IPS DF 6.9 (cell line): ENCODE measurements around the gene GET4.
"Not testable (repeated sequence)": the region's sequence is repeated elsewhere in the genome, so short reads cannot be mapped to it uniquely, and the experiment has no call there.

ENCODE experiments used
- DNase-seq: peaks from one replicate; pipeline ENCODE4 v3.0.0-alpha.2; 2013; ENCODE audit warnings: low read depth, low spot score
- H3K27ac ChIP-seq: one replicate; pipeline ENCODE4 v1.5.1; 2013; ENCODE audit warnings: low read length, control low read depth
- H3K27me3 ChIP-seq: 2 replicates; pipeline ENCODE4 v1.6.1; 2013; ENCODE audit warnings: mild to moderate bottlenecking, low read length; ENCODE audit not compliant: control insufficient read depth, insufficient read depth
- H3K36me3 ChIP-seq: 2 replicates; pipeline ENCODE4 v1.6.1; 2013; ENCODE audit warnings: low read length; ENCODE audit not compliant: control insufficient read depth, insufficient read depth
- H3K4me1 ChIP-seq: 2 replicates; pipeline ENCODE4 v1.6.1; 2013; ENCODE audit warnings: low read length; ENCODE audit not compliant: control insufficient read depth, insufficient read depth
- H3K4me3 ChIP-seq: 2 replicates; pipeline ENCODE4 v1.5.1; 2013; ENCODE audit warnings: mild to moderate bottlenecking, low read length
- H3K9me3 ChIP-seq: 2 replicates; pipeline ENCODE4 v1.6.1; 2013; ENCODE audit warnings: low read length, inconsistent platforms; ENCODE audit not compliant: control insufficient read depth, insufficient read depth
- whole genome bisulfite sequencing: extraction: QIAGEN DNeasy Blood & Tissue Kit; methylation state at CpG from one replicate; pipeline ENCODE4 v1.1.7; 2013; ENCODE audit warnings: mixed read lengths, missing lambda C conversion rate; ENCODE audit not compliant: insufficient read length, insufficient coverage; 5-methylcytosine and 5-hydroxymethylcytosine counted together

GET4 gene

GRCh38 chr7:845731-846130 is 30.6 kb upstream of the GET4 start:
- Histone ChIP-seq H3K27ac (no peak overlapping the region), H3K9me3 (no peaks in the 10 kb centered on the region), H3K27me3 (no peaks in the 10 kb centered on the region), H3K36me3 (peaks cover 34% of the 10 kb centered on the region), H3K4me3 (no peak overlapping the region), H3K4me1 (no peaks in the 10 kb centered on the region)
- no CpG with 5 or more reads among the region's 11 CpGs for WGBS
- no peak for DNase-seq

- not testable (repeated sequence) for H3K27ac ChIP-seq
Observed at GRCh38 chr7:846958-847650, 29.2 kb upstream of the GET4 start.

GRCh38 chr7:847728-848127 is 28.6 kb upstream of the GET4 start:
- not testable (repeated sequence) for DNase-seq, H3K27me3 ChIP-seq, H3K9me3 ChIP-seq, H3K27ac ChIP-seq, H3K4me3 ChIP-seq, H3K4me1 ChIP-seq
- peaks cover 34% of the 10 kb centered on the region for H3K36me3 ChIP-seq
- no CpG with 5 or more reads among the region's 28 CpGs for WGBS

More at GRCh38 chr7:846958-847650, 29.2 kb upstream of the GET4 start:
- no CpG with 5 or more reads among the region's 37 CpGs for WGBS
- H3K9me3 ChIP-seq, H3K4me1 ChIP-seq, H3K4me3 ChIP-seq, DNase-seq, H3K27me3 ChIP-seq: not testable (repeated sequence)
- peaks cover 38% of the 10 kb centered on the region for H3K36me3 ChIP-seq

- H3K27ac ChIP-seq, result no peak overlapping the region
- peaks cover 38% of the 10 kb centered on the region for H3K36me3 ChIP-seq
- WGBS, result no CpG with 5 or more reads among the region's 14 CpGs
- H3K27me3 ChIP-seq, result no peaks in the 10 kb centered on the region
- H3K4me3 ChIP-seq, result no peak overlapping the region
- no peak for DNase-seq
- no peaks in the 10 kb centered on the region for H3K9me3 ChIP-seq
- H3K4me1 ChIP-seq, result no peaks in the 10 kb centered on the region
Observed at GRCh38 chr7:849145-849544, 27.2 kb upstream of the GET4 start.

GRCh38 chr7:849781-850180 is 26.6 kb upstream of the GET4 start:
- Histone ChIP-seq H3K4me1 (no peaks in the 10 kb centered on the region), H3K27ac (no peak overlapping the region), H3K4me3 (no peak overlapping the region), H3K36me3 (peaks cover 35% of the 10 kb centered on the region), H3K9me3 (no peaks in the 10 kb centered on the region), H3K27me3 (no peaks in the 10 kb centered on the region)
- WGBS, result no CpG with 5 or more reads among the region's 19 CpGs
- no peak for DNase-seq

GRCh38 chr7:851204-851603 is 25.1 kb upstream of the GET4 start:
- no CpG with 5 or more reads among the region's 14 CpGs for whole genome bisulfite sequencing
- Histone ChIP-seq H3K9me3 (no peaks in the 10 kb centered on the region), H3K27me3 (no peaks in the 10 kb centered on the region), H3K27ac (no peak overlapping the region), H3K36me3 (peaks cover 39% of the 10 kb centered on the region), H3K4me3 (no peak overlapping the region), H3K4me1 (no peaks in the 10 kb centered on the region)
- DNase-seq, result no peak

- Histone ChIP-seq H3K4me3 (no peak overlapping the region), H3K4me1 (no peaks in the 10 kb centered on the region), H3K27me3 (no peaks in the 10 kb centered on the region), H3K9me3 (no peaks in the 10 kb centered on the region), H3K27ac (no peak overlapping the region), H3K36me3 (peaks cover 49% of the 10 kb centered on the region)
- no CpG with 5 or more reads among the region's 33 CpGs for WGBS
- DNase-seq, result no peak
Observed at GRCh38 chr7:853366-854117, 22.8 kb upstream of the GET4 start.

GRCh38 chr7:854118-854775 is 22.1 kb upstream of the GET4 start:
- H3K36me3 ChIP-seq, result peaks cover 49% of the 10 kb centered on the region
- no peak overlapping the region for H3K27ac ChIP-seq
- H3K9me3 ChIP-seq, result no peaks in the 10 kb centered on the region
- no peak for DNase-seq
- WGBS, result no CpG with 5 or more reads among the region's 32 CpGs
- H3K4me3 ChIP-seq, result no peak overlapping the region
- H3K27me3 ChIP-seq, result no peaks in the 10 kb centered on the region
- no peaks in the 10 kb centered on the region for H3K4me1 ChIP-seq

GRCh38 chr7:855686-856369 is 20.5 kb upstream of the GET4 start:
- DNase-seq, result no peak
- H3K4me3 ChIP-seq, result no peak overlapping the region
- peaks cover 48% of the 10 kb centered on the region for H3K36me3 ChIP-seq

GRCh38 chr7:856444-857095 is 19.8 kb upstream of the GET4 start:
- WGBS, result no CpG with 5 or more reads among the region's 30 CpGs
- H3K4me1 ChIP-seq, result no peaks in the 10 kb centered on the region
- DNase-seq, result no peak
- H3K36me3 ChIP-seq, result peaks cover 51% of the 10 kb centered on the region
- H3K4me3 ChIP-seq, result no peak overlapping the region
- no peaks in the 10 kb centered on the region for H3K27me3 ChIP-seq
- no peak overlapping the region for H3K27ac ChIP-seq
- no peaks in the 10 kb centered on the region for H3K9me3 ChIP-seq

More at GRCh38 chr7:855686-856369, 20.5 kb upstream of the GET4 start:
- Histone ChIP-seq H3K4me1 (no peaks in the 10 kb centered on the region), H3K9me3 (no peaks in the 10 kb centered on the region), H3K27ac (no peak overlapping the region), H3K27me3 (no peaks in the 10 kb centered on the region)
- WGBS, result no CpG with 5 or more reads among the region's 29 CpGs
